Measurements from ENCODE around the gene GIGYF2.
"Not testable (repeated sequence)": the region's sequence is repeated elsewhere in the genome, so short reads cannot be mapped to it uniquely, and the experiment has no call there.

Gene GIGYF2

GRCh38 chr2:232900811-232901735, 203.9 kb downstream of the GIGYF2 start:
- ATAC-seq (ENCODE audit: insufficient read depth, low read depth) (no peak), DNase-seq (no peak)
- no peaks in the 10 kb centered on the region for H3K36me3 ChIP-seq (ENCODE audit: insufficient read depth, low read length)
- no peak overlapping the region for H2AFZ ChIP-seq (ENCODE audit: low read depth, low read length)
- no peak overlapping the region for H3K9ac ChIP-seq (ENCODE audit: low read depth, low read length)
- no peaks in the 10 kb centered on the region for H3K27me3 ChIP-seq (ENCODE audit: insufficient read depth, low read length, poor library complexity)
- no peak overlapping the region for H3K27ac ChIP-seq (ENCODE audit: low read length)
- TF ChIP-seq CTCF (IDR thresholded peaks at IDR 0.05; ENCODE audit: borderline replicate concordance, extremely low read depth, low read length, poor library complexity, severe bottlenecking) (no peak), EZH2 (IDR thresholded peaks at IDR 0.05; ENCODE audit: borderline replicate concordance, low read depth, low read length, severe bottlenecking) (no peak)
- no peaks in the 10 kb centered on the region for H3K79me2 ChIP-seq (ENCODE audit: insufficient read depth, low read length)
- H3K4me2 ChIP-seq (ENCODE audit: insufficient read depth, low read length): no peak overlapping the region
- H4K20me1 ChIP-seq (ENCODE audit: insufficient read depth, low read length): no peaks in the 10 kb centered on the region
- H3K4me3 ChIP-seq (ENCODE audit: low read depth in 1 of 2, low read length in 2 of 2): no peak overlapping the region
- H3K4me1 ChIP-seq (ENCODE audit: insufficient read depth, low read length): no peaks in the 10 kb centered on the region
- H3K9me3 ChIP-seq (ENCODE audit: insufficient read depth, low read length, severe bottlenecking): no peaks in the 10 kb centered on the region

GRCh38 chr2:232901736-232902578, 204.8 kb downstream of the GIGYF2 start:
- Histone ChIP-seq H3K9ac (ENCODE audit: low read depth, low read length) (no peak overlapping the region), H2AFZ (ENCODE audit: low read depth, low read length) (no peak overlapping the region), H3K4me1 (ENCODE audit: insufficient read depth, low read length) (no peaks in the 10 kb centered on the region), H3K4me3 (ENCODE audit: low read depth in 1 of 2, low read length in 2 of 2) (no peak overlapping the region), H3K27me3 (ENCODE audit: insufficient read depth, low read length, poor library complexity) (no peaks in the 10 kb centered on the region), H3K79me2 (ENCODE audit: insufficient read depth, low read length) (no peaks in the 10 kb centered on the region), H3K36me3 (ENCODE audit: insufficient read depth, low read length) (no peaks in the 10 kb centered on the region), H3K27ac (ENCODE audit: low read length) (no peak overlapping the region), H3K9me3 (ENCODE audit: insufficient read depth, low read length, severe bottlenecking) (no peaks in the 10 kb centered on the region), H4K20me1 (ENCODE audit: insufficient read depth, low read length) (no peaks in the 10 kb centered on the region), H3K4me2 (ENCODE audit: insufficient read depth, low read length) (no peak overlapping the region)
- no peak for DNase-seq
- ATAC-seq (ENCODE audit: insufficient read depth, low read depth): no peak
- TF ChIP-seq EZH2 (IDR thresholded peaks at IDR 0.05; ENCODE audit: borderline replicate concordance, low read depth, low read length, severe bottlenecking): no peak
- no peak for TF ChIP-seq CTCF (IDR thresholded peaks at IDR 0.05; ENCODE audit: borderline replicate concordance, extremely low read depth, low read length, poor library complexity, severe bottlenecking)

DNA sequence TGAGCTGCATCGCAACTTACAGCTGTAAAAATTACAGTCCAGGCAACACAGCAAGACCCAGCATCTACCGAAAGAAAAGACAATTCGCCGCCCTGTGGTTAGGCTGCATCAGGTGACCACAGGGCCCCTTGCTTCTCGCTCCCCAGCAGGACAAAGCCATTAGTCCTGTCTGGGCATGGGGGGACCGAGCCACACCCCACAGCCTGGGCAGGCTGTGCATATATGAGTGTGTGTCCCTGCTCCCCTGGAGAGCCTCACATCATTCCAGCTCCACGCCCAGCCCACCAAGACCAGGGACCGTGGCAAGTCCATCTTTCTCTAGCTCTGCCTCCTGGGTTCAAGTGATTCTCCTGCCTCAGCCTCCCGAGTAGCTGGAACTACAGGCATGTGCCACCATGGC, 206.9 kb downstream of the GIGYF2 start:
- Histone ChIP-seq H3K79me2 (ENCODE audit: insufficient read depth, low read length) (no peaks in the 10 kb centered on the region), H3K9me3 (ENCODE audit: insufficient read depth, low read length, severe bottlenecking) (no peaks in the 10 kb centered on the region), H3K27me3 (ENCODE audit: insufficient read depth, low read length, poor library complexity) (no peaks in the 10 kb centered on the region), H3K9ac (ENCODE audit: low read depth, low read length) (no peak overlapping the region), H3K27ac (ENCODE audit: low read length) (no peak overlapping the region), H3K4me2 (ENCODE audit: insufficient read depth, low read length) (no peak overlapping the region), H3K4me1 (ENCODE audit: insufficient read depth, low read length) (no peaks in the 10 kb centered on the region), H3K4me3 (ENCODE audit: low read depth in 1 of 2, low read length in 2 of 2) (no peak overlapping the region), H4K20me1 (ENCODE audit: insufficient read depth, low read length) (no peaks in the 10 kb centered on the region), H2AFZ (ENCODE audit: low read depth, low read length) (no peak overlapping the region), H3K36me3 (ENCODE audit: insufficient read depth, low read length) (no peaks in the 10 kb centered on the region)
- DNase-seq (no peak), ATAC-seq (ENCODE audit: insufficient read depth, low read depth) (no peak)
- TF ChIP-seq EZH2 (IDR thresholded peaks at IDR 0.05; ENCODE audit: borderline replicate concordance, low read depth, low read length, severe bottlenecking): no peak
- no peak for TF ChIP-seq CTCF (IDR thresholded peaks at IDR 0.05; ENCODE audit: borderline replicate concordance, extremely low read depth, low read length, poor library complexity, severe bottlenecking)

- H3K9me3 ChIP-seq (ENCODE audit: insufficient read depth, low read length, severe bottlenecking); H3K36me3 ChIP-seq (ENCODE audit: insufficient read depth, low read length); H3K4me1 ChIP-seq (ENCODE audit: insufficient read depth, low read length); ATAC-seq (ENCODE audit: insufficient read depth, low read depth); H3K4me3 ChIP-seq (ENCODE audit: low read depth in 1 of 2, low read length in 2 of 2); H2AFZ ChIP-seq (ENCODE audit: low read depth, low read length); H3K27ac ChIP-seq (ENCODE audit: low read length); H4K20me1 ChIP-seq (ENCODE audit: insufficient read depth, low read length); H3K79me2 ChIP-seq (ENCODE audit: insufficient read depth, low read length); H3K27me3 ChIP-seq (ENCODE audit: insufficient read depth, low read length, poor library complexity); DNase-seq; H3K9ac ChIP-seq (ENCODE audit: low read depth, low read length); H3K4me2 ChIP-seq (ENCODE audit: insufficient read depth, low read length): not testable (repeated sequence)
These were observed 210.0 kb downstream of the GIGYF2 start for GRCh38 chr2:232906867-232907717.

DNA sequence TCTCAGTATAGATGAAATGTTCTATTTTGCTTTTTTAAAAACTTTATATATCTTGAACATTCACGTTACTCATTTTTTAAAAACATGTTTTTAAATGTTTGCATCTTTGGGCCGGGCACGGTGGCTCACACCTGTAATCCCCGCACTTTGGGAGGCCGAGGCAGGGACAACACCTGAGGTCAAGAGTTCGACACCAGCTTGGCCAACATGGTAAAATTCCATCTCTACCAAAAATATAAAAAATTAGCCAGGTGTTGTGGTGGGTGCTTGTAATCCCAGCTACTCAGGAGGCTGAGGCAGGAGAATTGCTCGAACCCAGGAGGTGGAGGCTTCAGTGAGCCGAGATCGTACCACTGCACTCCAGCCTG, 210.6 kb downstream of the GIGYF2 start:
- not testable (repeated sequence) for H4K20me1 ChIP-seq (ENCODE audit: insufficient read depth, low read length); DNase-seq; ATAC-seq (ENCODE audit: insufficient read depth, low read depth); H3K27me3 ChIP-seq (ENCODE audit: insufficient read depth, low read length, poor library complexity); H3K4me2 ChIP-seq (ENCODE audit: insufficient read depth, low read length); H3K9me3 ChIP-seq (ENCODE audit: insufficient read depth, low read length, severe bottlenecking); H3K27ac ChIP-seq (ENCODE audit: low read length); H3K4me3 ChIP-seq (ENCODE audit: low read depth in 1 of 2, low read length in 2 of 2); H3K4me1 ChIP-seq (ENCODE audit: insufficient read depth, low read length); H3K79me2 ChIP-seq (ENCODE audit: insufficient read depth, low read length); H2AFZ ChIP-seq (ENCODE audit: low read depth, low read length); H3K9ac ChIP-seq (ENCODE audit: low read depth, low read length); H3K36me3 ChIP-seq (ENCODE audit: insufficient read depth, low read length)
